GM12891 (cell line): Measurements from ENCODE around the gene ANKRD66.

ENCODE experiments used
- PAX5 ChIP-seq: IDR thresholded peaks from 2 replicates; pipeline ENCODE4 v1.6.1; 2011; ENCODE audit warnings: low read length, moderate library complexity, mild to moderate bottlenecking; ENCODE audit not compliant: insufficient read depth, severe bottlenecking
- POLR2A ChIP-seq: IDR thresholded peaks from 2 replicates; pipeline ENCODE4 v1.6.1; 2011; ENCODE audit warnings: low read depth, low read length, control low read depth
- POLR2AphosphoS5 ChIP-seq: IDR thresholded peaks from 2 replicates; pipeline ENCODE4 v1.6.1; 2011; ENCODE audit warnings: low read depth, low read length, control low read depth
- POU2F2 ChIP-seq: IDR thresholded peaks from 2 replicates; pipeline ENCODE4 v1.6.1; 2011; ENCODE audit warnings: low read depth, mild to moderate bottlenecking, control low read depth, low read length, moderate library complexity
- TAF1 ChIP-seq: IDR thresholded peaks from 2 replicates; pipeline ENCODE4 v1.6.1; 2011; ENCODE audit warnings: low read depth, low read length, control low read depth

DNA sequence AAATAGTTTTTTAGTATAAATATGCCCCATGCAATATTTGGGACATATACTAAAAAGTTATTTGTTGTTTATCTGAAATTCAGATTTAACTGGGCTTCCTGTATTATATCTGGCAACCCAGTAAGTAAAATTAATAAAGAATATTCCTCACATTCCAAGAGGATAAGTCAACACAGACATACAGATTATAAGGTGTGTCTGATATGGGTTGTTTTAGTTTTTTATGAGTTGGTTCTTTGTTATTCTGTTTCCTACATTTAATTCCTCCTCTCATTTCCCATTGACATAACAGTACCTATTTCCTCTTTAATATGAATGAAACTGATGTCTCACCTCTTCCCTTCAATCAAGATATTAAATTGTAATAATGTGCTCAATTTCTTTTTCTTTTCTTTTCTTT, 9.8 kb upstream of the ANKRD66 start:
- TF ChIP-seq POLR2A (no peak), POLR2AphosphoS5 (no peak), POU2F2 (no peak), TAF1 (no peak), PAX5 (no peak)
